ENCODE measurements around the gene GLMN. TPM values are rescaled to one million over a fixed set of nuclear protein-coding genes. Genes with fewer than 3 reads are reported as not detected.

The GLMN gene
- total and polyA plus RNA-seq, 10 donors: 7.8 to 22.6 (median 11.3) TPM

- H3K36me3 ChIP-seq: no peaks in the 10 kb centered on the region
- TF ChIP-seq POLR2A (IDR thresholded peaks at IDR 0.05) (no peak), POLR2AphosphoS5 (IDR thresholded peaks at IDR 0.05) (no peak)
- TF ChIP-seq, protein P1, sequence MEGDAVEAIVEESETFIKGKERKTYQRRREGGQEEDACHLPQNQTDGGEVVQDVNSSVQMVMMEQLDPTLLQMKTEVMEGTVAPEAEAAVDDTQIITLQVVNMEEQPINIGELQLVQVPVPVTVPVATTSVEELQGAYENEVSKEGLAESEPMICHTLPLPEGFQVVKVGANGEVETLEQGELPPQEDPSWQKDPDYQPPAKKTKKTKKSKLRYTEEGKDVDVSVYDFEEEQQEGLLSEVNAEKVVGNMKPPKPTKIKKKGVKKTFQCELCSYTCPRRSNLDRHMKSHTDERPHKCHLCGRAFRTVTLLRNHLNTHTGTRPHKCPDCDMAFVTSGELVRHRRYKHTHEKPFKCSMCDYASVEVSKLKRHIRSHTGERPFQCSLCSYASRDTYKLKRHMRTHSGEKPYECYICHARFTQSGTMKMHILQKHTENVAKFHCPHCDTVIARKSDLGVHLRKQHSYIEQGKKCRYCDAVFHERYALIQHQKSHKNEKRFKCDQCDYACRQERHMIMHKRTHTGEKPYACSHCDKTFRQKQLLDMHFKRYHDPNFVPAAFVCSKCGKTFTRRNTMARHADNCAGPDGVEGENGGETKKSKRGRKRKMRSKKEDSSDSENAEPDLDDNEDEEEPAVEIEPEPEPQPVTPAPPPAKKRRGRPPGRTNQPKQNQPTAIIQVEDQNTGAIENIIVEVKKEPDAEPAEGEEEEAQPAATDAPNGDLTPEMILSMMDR (IDR thresholded peaks at IDR 0.05 in 8 of 11, conservative IDR thresholded peaks at IDR 0.05 in 3 of 11): no peak
Measured at GRCh38 chr1:92203105-92203504, 95.7 kb downstream of the GLMN start.

DNA sequence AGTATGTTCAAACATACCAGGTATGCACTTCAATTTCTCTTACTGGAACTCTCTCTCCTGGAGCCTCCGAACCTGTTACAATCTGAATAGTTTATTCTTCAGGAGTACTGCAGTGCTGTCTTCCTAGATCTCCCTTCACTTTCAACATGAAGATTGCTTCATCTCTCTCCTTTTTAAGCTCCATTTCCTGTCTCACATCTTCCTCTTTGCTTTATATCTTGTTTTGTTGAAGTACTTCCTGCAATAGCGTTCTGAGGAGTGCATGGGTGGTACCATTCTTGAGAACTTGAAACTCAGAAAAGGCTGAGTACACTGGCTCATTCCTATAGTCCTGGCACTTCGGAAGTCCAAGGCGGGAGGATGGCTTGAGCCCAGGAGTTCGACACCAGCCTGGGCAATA lies 96.8 kb downstream of the GLMN start:
- 66 to 80% (median 73%) methylated on average over 5 of the region's 5 CpGs for WGBS, 5 donors
- DNase-seq: no peak

More at GRCh38 chr1:92203105-92203504, 95.7 kb downstream of the GLMN start:
- DNase-seq: no peak
- intact Hi-C loops (cut with DNase I; ENCODE audit: low total_unique reads): no loop called here
- Histone ChIP-seq H3K4me3 (no peak overlapping the region), H3K27ac (no peak overlapping the region), H3K9me3 (peaks cover 0 to 14% (median 5%) of the 10 kb centered on the region in 8 donors), H3K27me3 (replicated peaks in 1 of 7) (no peaks in the 10 kb centered on the region), H3K4me1 (no peaks in the 10 kb centered on the region)

More for the DNA sequence above, 96.8 kb downstream of the GLMN start:
- TF ChIP-seq POLR2A (IDR thresholded peaks at IDR 0.05) (no peak), POLR2AphosphoS5 (IDR thresholded peaks at IDR 0.05) (no peak)
- TF ChIP-seq, protein P1 (IDR thresholded peaks at IDR 0.05 in 8 of 11, conservative IDR thresholded peaks at IDR 0.05 in 3 of 11): no peak
- Histone ChIP-seq H3K4me1 (no peaks in the 10 kb centered on the region), H3K9me3 (peaks cover 0 to 10% (median 5%) of the 10 kb centered on the region in 8 donors), H3K4me3 (no peak overlapping the region), H3K27me3 (replicated peaks in 1 of 7) (no peaks in the 10 kb centered on the region), H3K27ac (no peak overlapping the region), H3K36me3 (no peaks in the 10 kb centered on the region)
- intact Hi-C loops (cut with DNase I; ENCODE audit: low total_unique reads): no loop called here

Other genes with a start within 250 kb of the GLMN start
- gene SETSIP, start 223.6 kb downstream of the GLMN start, total RNA-seq: not detected
- under 1 TPM in 1 of 3 donors, not detected in 2; 0.15 TPM for gene SETSIP, start 223.6 kb downstream of the GLMN start, polyA plus RNA-seq
- gene BTBD8, start 218.6 kb downstream of the GLMN start, total RNA-seq: 1 to 10 TPM; 3.0 to 6.9 (median 4.1) TPM
- gene BTBD8, start 218.6 kb downstream of the GLMN start, polyA plus RNA-seq: under 1 TPM; 0.52 to 0.90 (median 0.55) TPM
- not detected for gene C1orf146, start 81.1 kb downstream of the GLMN start, total RNA-seq
- gene C1orf146, start 81.1 kb downstream of the GLMN start, polyA plus RNA-seq: not detected
- 10 to 100 TPM in 6 of 7 donors, 1 to 10 TPM in 1; 6.2 to 31.5 (median 26.4) TPM for gene RPAP2, start 72 bp upstream of the GLMN start, total RNA-seq
- gene RPAP2, start 72 bp upstream of the GLMN start, polyA plus RNA-seq: 1 to 10 TPM; 4.4 to 6.4 (median 4.8) TPM
- 10 to 100 TPM; 10.0 to 19.2 (median 13.2) TPM for gene GFI1, start 187.9 kb upstream of the GLMN start, total RNA-seq
- gene GFI1, start 187.9 kb upstream of the GLMN start, polyA plus RNA-seq: 1 to 10 TPM; 1.9 to 3.0 (median 2.3) TPM